SW 1271 (cell line): ENCODE results near the gene BAHD1.

ENCODE experiments used
- DNase-seq, 2 experiments: peaks; one replicate each; lab custom pipeline; 2025; lab: John Stamatoyannopoulos, UW

The BAHD1 gene

DNA sequence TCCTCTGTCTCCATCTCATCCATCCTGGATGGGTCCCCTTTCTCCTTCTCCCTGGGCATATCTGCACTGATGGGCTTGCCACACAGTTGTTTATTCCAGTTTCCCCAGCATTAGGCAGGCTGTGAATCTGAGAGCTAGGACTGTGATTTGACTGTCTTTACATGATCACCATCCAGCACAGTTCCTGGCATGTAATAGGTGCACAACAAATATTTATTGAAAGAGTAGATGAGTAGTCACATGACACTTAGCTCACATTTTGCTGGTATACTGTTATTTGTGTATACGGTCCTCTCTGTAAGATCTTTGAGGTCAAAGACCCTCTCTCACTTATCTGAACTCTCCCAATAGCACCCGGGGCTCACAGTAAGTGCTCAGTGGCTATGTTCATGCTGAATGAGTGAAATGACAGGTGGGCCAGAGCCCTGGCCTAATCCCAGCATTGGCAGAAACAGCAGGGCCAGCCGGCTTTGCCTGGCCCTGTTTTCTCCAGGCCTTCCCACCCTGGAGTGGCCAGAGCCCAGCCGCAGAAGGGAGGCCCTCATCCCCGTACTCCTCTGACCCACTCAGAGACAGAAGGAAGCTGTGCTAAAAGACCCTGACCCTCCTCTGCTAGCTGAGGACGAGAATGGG is 16.2 kb upstream of the BAHD1 start:
- DNase-seq = no peak

DNA sequence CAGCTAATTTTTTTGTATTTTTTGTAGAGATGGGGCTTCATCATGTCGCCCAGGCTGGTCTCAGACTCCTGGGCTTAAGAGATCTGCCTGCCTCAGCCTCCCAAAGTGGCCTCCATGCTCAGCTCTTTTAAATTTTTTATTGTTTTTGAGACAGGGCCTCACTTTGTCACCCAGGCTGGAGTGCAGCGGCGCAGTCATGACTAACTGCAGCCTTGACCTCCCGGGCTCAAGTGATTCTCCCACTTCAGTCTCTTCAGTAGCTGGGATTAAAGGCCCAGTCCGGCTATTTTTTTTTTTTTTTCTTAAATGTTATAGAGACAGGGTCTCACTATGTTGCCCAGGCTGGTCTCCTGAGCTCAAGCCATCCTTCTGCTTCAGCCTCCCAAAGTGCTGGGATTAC is 15.1 kb upstream of the BAHD1 start:
- no peak for DNase-seq

DNA sequence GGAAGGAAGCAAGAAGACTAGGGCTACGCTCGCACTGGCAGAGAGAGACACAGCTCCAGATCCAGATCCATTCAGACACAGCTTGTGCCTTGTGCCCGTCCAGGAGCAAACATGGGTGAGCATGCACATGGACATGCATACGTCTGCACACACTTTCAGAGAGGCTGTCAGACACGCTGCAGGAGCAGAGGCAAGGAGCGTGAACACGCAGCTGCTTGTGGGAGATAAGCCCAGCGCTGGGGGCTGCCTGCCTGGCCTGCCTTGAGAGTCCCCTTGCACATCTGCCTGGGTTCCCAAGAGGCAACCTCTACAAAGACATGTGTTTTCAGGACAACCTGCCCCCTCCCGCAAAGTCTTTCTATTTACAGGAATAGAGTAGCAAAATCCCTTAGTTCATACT is 13.6 kb upstream of the BAHD1 start:
- no peak for DNase-seq

DNA sequence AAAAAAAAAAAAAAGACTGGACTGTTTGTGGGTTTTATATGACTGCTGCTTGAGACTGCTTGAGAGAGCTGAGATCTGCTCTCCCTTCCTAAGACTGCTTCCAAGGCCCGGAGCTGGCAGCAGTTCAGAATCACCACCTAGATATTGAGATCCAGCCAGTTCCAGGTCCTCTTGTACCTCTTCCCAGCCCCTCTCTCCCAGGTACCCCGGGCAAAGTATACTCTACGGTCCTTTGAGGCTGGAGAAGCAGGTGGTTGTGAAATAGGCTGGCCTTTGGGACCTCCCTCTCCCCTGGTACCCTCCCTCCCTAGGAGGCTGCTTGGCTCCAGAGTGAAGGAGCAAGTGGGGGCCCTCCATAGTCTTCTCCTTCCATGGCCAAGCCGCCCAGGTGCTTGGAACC is 12.6 kb upstream of the BAHD1 start:
- DNase-seq = no peak

DNA sequence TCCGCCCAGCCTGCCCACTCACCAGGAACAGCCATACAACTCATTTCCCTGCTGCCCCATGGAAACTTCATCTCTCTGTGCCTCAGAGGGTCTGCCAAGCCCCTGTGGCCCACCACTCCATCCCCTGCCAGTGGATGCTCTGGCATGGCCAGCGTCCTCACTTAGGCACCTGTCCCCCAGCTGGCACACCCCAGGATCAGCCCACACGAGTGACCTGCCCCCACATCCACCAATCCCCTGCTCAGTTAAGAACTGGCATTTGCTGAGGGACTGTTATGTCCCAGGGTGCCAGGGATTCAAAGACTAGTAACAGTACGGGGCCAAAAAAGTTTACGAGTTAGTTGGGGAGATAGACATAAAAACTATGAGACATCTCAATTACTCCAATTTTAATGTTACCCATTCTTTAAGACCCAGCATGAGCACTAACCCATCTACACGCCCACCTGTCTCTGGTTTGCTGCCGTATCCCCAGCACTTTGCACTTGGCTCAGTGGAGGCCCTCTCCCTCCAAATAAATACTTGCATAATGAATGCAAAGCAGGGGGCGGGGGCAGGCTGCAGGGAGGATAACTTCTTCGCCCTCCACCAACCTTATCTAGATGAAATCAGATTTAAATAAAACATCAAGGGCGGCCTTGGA is 11.6 kb upstream of the BAHD1 start:
- DNase-seq = no peak

DNA sequence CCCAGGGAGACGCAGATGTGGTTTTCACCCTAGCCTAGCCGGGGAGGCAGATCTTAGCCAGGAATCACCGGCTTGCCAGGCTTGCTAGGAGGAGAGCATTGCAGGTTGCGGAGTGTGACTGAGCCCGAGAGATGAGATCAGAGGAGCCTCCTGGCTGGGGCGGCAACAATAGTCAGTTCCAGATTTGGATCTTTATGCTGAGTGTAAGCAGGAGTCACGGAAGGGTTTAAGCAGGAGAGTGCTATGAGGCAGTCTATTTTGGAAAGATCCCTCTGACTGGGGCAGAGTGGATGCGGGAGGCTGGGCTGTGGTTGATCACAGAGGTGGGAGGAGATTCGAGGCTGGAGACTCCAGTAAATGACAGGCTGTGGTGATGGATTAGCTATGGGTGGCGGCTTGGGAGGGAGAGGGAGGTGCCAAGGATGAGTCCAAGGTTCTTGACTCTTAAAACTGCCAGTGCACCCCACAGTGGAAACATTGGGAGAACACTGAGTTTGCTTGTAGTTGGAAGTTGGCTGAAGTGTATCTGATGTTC is 10.4 kb upstream of the BAHD1 start:
- DNase-seq = peak in 1 of 2 experiments; percentile 6

DNA sequence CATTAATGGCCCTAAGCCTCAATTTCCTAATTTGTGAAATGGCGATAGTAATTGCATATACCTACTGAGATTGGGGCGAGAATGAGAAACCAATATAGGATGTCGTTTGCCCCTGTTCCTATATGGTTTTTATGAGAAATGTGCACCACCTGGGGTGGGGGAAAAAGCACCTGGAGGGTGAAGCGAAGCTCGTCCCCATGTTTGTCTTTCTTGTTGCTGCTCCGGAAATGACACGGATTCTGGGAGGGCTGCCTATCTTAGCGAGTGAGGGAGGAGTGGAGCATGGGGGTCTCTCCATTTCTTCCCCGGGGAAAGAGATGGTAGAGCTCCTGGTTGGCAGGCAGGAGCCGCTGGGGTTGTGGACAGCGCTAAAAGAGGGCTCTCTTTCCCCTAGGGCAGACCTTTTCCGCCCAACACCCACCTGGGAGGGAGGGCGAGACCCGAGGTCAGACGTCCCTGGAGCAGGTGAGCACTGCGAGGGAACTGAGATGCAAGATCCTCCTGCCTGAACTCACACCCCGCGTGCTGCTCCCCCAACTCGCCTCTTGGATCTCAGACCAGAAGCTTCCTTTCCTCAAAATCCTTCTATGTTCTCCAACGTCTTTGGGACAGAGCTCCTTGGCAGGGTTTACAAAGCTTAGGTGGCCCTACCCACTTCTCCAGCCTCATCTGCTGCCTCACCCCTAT is 5.6 kb upstream of the BAHD1 start:
- DNase-seq = no peak

DNA sequence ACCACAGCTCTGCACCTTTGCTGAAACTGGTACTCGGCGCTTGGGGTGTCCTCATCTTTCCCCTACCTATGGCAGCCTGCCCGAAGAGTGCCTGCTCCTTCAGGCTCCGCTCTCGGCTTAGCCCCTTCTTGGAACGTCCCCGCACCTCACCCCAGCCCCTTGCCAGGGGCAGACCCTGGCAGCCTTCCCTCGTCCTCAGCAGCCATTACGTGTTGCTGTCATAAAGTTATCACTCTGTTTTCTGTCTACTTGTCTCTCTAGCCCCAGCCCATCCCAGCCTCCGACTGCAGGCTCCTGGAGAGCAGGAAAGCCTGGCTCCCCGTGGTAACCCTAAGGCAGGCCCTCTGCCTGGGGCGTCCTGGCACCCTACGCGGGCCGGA is 5.1 kb upstream of the BAHD1 start:
- no peak for DNase-seq

DNA sequence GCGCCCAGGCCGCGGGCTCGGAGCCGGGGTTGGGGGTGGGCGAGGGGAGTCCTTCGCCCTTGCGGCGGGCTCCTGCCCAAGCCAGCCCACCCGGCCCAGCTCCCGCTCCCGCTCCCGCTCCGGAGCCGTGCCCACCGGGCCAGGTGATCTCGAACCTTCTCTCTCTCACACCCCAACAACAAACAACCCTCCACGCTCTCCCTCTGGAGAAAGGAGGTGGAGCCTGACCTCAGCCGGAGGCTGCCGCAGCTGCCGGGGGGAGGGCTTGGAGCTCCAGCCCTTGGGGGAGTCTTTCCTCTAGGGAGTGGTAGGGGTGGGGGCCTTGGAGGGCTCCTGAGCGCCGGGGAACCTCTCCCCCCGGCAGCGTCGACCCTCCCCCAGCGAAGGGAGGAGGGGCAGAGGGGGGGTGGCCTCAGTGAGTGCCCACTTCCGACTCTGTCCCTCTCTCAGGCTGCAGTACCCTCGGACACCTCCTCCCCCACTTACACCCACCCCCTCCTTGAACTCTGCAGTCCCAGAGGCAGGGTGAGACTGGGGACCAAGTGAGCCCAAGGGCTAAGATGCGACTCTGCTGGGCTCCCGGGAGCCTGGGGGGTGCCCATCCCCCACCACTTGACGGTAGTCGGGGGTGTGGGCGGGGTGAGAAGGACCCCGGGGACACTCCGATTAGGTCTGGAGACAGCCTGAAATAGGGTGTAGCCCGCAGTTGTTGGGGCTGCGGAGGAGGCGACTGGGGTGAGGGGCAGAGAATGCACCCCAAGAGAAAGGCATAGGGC is 4.4 kb upstream of the BAHD1 start:
- DNase-seq = no peak

DNA sequence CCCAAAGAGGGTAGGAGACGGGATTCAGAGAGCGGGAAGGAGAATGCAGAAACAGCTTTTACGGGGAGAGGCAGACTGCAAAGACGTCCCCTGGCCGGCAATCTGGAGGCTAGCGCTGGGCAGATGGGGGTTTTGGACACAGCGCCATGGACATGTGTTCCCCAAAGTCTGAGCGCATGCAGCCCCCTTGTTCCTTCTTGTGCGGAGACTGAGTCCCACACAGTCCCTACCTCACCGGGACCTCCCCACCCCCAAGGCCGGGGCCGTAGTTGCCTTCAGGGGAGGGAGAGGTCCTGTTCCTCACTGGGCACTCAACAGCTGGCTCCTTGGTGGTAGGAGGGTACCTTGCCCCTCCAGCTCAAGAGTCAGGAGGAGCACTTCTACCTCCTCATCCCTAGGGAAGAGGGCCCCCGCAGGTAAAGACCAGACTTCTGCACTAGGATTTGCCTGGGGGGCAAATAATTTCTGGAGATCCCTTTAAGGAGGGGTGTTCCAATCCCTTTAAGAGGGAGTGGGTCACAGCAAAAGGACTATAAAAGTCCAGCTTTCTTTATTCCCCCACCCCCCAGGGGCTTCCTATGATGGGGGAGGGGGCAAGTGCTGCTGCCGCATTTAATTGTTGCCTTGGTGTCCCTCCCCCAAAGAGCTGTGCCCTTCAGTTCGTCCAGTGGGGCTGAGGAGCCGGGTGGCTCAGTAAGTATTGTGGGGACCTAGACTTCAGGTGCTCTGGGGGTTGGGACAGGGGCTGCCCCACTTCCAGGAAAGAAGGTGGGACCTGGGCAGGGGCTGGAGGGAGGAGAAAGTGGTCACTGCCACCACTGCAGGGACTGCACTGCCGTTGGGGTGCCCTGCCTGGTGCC is 3.6 kb upstream of the BAHD1 start:
- no peak for DNase-seq

DNA sequence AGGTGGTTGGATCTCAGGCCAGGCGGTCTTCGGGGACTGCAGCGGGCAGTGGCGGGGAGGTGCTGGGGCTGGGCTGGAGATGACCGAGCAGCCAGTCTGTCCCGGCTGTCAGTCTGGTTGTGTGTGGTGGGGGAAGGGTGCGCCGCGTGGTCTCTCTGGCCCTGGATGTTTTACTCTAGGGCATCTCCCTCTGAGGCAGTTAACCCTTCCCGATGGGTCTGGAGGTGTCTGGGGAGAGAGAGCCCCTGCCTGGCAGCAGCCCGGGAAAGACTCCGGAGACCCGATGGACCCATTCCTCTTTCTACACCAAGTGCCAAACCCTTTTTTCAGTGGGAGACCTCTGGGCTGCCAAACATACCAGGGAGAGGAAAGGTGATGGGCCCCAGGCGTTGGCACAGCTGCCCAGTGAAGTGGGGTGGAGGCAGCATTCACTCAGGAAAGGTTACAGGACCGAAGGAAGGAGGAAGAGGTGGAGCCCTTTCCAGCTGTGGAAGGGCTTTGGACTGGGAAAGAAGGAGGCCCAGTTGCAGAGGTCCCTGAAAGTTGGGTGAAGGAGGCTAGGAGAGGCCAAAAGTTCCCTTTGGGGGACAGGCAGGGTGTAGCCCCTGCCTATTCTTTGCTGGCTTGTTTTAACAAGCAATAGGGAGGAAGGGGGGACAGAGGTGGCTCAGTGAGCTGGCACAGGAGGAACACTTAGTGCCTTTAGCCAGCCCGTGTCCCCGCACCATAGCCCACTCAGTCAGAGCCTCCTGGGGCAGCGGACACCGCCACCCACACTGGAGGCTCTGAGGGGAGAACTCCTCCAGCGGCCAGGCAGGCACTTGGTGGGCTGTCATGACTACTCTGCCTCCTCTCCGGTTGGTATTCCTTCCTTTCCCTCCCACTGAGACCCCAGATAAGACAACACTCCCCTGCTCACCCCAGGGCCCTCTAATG is 2.7 kb upstream of the BAHD1 start:
- no peak for DNase-seq

DNA sequence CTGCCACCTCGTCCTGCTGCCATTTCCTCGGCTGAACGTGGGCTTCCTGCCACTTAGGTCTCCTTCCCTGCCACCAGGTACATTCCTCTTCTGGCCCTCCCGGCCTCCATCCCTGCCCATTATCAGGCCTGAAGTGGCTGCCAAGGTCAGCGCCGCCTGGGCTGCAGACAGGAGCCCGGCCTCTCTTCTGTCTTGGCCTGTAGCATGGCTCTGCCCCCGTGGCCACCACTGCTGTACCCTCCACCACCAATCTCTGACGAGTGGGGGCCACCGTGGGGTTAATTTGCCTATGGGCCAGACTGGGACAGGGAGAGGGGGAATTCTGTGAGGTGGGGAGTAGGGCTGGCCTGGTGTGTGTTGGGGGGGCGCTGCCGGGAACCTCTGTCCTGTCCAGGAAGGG is 2.0 kb upstream of the BAHD1 start:
- no peak for DNase-seq

DNA sequence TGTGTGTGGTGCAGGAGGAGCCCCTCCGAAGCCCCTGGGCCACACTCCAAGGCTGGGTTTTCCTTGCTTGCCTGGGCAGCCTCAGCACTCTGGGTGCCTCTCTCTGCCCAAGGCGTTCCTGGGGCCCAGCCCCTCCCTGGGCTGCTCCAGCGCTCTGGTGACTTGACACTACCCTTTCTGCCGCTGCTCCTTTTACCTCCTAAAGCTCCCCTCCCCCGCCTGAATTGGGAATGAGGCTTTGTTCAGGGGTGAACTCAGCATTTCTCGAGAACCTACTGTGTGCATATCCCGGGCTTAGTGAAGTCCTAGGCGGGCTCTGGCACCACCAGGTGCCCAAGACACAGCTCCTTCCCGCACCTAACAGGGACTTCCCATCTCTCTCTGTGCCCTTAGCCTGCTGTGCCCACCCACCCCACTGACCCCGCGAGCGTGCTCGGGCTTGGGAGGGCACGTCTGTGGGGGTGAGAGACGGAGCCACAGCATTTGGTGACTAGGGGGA is 1.2 kb upstream of the BAHD1 start:
- DNase-seq = no peak

DNA sequence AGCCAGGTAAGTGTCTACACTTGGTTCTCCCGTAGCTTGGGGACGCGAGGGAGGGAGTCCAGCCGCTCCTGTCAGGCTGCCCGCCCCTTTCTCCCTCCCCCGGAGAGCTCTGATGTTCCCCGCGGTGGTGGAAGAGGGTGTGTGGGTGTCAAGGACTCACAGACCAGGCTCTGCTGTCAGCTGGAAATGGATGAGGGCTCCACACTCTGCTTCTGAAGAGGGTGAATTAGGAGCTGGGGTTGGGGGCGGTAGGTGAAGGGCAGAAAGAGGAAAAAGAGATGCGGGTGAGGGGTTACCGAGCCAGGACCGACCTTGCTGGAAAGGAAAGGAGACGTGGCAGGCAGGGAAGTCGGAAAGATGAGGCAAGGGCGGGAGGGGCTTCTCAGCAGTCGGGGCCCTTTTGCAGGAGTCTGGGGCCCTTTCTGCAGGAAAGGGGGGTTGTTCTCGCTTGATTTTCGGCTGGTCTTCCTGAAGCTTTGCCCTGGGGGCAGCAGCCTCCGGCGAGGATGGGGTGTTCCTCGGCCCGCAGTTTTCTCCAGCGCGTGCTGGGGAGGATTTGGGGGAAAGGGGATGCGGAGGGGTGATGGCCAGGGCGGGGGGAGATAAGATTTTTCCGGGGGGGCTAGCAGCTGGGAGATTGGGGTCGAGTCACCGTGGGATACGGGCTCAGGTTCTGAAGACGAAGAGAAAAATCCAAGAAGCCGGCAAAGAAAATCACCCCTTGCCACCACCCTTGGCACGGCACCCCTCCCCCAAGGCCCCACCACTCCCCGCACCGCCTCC is 602 bp upstream of the BAHD1 start:
- DNase-seq = no peak

DNA sequence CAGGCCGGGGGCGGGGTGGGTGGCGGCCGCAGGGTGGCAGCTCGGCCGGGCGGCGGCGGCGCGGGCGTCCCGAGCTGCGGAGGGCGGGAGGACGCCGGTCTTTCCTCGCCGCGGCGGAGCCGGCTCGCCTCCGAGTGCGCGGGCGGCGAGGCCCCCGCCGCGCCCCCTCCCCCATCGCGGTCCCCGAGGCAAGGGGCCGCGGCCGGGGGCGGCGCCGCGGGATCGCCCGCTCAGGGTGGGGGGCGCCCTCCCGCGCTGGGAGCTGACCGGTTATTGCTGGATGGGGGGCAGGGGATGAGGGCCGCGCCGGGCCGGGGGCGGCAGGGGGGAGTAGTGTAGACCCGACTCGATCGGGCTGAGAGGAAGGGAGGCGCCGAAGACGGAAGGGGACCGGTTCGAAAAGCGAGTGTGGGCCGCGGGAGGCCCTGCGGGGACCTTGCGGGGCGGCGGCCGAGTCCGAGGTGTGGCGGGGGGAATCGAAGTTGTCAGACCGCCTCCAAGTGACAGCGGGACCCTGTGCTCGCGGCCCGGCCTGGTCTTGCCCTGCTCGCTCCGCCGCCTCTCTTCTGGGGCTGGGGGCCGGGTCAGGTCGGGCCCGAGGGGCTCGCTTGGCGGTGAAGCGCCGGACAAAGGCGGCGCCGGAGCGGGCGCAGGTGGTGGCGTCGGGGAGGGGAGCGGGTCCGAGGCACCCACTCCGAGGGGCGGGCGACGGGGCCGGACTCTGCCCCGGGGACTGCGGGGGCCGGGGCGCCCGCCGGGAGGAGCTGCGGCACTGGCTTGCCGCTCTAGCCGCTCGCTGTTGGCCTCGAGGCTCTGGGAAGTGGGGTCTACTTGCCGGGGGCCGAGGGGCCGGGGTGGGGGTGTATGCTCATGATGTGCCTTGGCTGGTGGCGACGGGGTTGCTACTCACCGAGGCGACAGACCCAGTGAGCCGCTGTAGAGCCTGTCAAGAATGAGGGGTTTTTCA is 1.1 kb downstream of the BAHD1 start:
- no peak for DNase-seq

DNA sequence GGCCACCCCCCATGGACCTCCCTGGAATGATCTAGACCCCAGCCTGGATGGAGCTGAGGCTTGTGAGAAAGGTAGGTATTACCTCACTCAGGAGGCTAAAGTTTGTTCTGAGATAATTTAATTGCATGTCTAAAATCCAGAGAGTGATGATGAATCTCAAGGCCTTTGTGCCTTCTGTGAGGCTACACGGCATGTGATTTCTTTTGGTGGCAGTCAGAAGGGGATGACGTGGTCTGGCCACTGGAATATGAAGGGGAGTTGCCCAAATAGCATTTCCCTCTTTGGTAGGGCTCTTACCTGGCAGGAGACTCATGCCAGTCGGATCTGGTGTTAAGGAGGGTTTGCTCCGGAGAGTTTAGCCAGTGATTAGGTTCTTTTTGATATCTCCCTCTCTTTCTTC is 2.5 kb downstream of the BAHD1 start:
- no peak for DNase-seq

DNA sequence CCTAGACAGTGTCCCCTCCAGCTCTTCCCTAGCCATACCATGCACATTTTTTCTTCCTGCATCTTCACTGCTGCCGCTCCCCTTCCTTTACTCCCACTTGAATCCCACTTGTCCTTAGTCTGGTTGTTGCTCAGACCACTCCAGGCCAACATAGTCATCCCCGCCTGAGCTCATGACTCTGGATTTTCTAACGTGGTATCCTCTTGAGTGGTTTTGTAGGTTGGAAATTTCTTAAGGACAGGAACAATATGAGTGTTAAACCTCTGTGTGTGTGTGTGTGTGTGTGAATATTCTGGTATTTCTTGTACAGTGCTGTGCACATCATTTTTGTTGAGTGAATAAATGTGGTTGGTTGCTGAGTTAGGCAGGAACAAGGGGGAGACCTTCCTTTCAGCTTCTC is 3.1 kb downstream of the BAHD1 start:
- DNase-seq = no peak

DNA sequence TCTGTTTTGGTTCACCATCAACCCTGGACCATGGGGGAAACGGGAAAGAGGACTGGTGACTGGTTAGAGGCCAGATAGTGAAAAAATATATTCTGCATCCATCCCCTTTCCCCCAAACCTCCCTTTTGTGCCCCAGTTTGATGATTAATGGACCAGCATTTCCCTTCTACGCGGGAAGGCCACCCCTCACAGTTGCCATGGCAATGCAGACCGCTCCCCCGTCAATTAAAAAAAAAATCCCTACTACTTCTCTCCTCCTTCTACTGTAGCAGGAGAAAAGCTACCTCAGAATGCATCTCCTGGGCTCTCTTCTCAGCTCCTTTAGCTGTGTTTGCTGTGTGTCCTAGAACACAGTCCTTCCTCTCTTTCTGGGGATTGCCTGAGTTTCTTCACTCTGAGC is 4.0 kb downstream of the BAHD1 start:
- DNase-seq = no peak
